ENCODE data around the gene WFIKKN1.

GRCh38 chr16:603933-604332 is 26.9 kb upstream of the WFIKKN1 start:
- TF ChIP-seq CTCF (IDR thresholded peaks at IDR 0.05) (no peak), TEAD4 (CRISPR knock-in tag; IDR thresholded peaks at IDR 0.05) (no peak), ESRRA (CRISPR knock-in tag; IDR thresholded peaks at IDR 0.05; ENCODE audit: borderline replicate concordance) (no peak), PREB (CRISPR knock-in tag; IDR thresholded peaks at IDR 0.05; ENCODE audit: borderline replicate concordance) (no peak), ATF2 (CRISPR knock-in tag; IDR thresholded peaks at IDR 0.05; ENCODE audit: borderline replicate concordance, low read depth) (no peak), ZNF281 (CRISPR knock-in tag; IDR thresholded peaks at IDR 0.05) (no peak), CREB1 (CRISPR knock-in tag; IDR thresholded peaks at IDR 0.05) (no peak), FOXP4 (CRISPR knock-in tag; IDR thresholded peaks at IDR 0.05) (no peak)
